ENCODE results near the gene COL24A1. TPM values are rescaled to one million over a fixed set of nuclear protein-coding genes. Genes with fewer than 3 reads are reported as not detected.
"Not testable (repeated sequence)": the region's sequence is repeated elsewhere in the genome, so short reads cannot be mapped to it uniquely, and the experiment has no call there.

Gene COL24A1
- total and polyA plus RNA-seq, 2 donors from 2014 or later, result 0.47 to 0.54 TPM

DNA sequence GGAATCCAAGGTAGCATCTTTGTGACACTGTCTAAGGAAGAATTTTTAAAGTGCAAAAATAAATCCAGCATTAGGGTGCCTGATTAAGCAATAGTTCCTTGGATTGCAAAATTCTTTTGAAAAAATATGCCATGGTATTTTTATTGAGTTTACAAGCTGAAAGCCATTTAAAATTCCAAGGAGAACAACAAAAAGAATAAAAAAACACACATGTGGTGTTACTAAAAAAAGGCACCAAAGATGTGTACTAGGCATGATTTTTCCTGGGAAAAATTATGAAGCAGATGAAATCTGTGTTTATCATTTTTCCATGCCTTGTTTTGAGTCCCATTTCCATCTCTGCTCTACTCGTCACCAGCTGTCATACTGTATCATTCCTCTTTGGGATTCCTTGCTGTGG lies 291.4 kb downstream of the COL24A1 start:
- Histone ChIP-seq H3K27me3 (ENCODE audit: control insufficient read depth, insufficient read depth, low read length) (no peaks in the 10 kb centered on the region), H3K9ac (ENCODE audit: low read length in 3 of 3) (no peak overlapping the region), H3K36me3 (ENCODE audit: control insufficient read depth in 2 of 3, insufficient read depth in 3 of 3, low read length in 3 of 3) (no peaks in the 10 kb centered on the region), H3K27ac (ENCODE audit: low read depth in 2 of 2, low read length in 2 of 2) (no peak overlapping the region), H3K9me3 (ENCODE audit: control insufficient read depth in 2 of 3, insufficient read depth in 1 of 3, low read length in 3 of 3) (no peaks in the 10 kb centered on the region), H3K4me3 (ENCODE audit: low read length in 3 of 3) (no peak overlapping the region), H3K4me1 (ENCODE audit: control insufficient read depth in 2 of 3, insufficient read depth in 2 of 3, low read depth in 1 of 3, low read length in 3 of 3) (no peaks in the 10 kb centered on the region)
- TF ChIP-seq, protein P1, sequence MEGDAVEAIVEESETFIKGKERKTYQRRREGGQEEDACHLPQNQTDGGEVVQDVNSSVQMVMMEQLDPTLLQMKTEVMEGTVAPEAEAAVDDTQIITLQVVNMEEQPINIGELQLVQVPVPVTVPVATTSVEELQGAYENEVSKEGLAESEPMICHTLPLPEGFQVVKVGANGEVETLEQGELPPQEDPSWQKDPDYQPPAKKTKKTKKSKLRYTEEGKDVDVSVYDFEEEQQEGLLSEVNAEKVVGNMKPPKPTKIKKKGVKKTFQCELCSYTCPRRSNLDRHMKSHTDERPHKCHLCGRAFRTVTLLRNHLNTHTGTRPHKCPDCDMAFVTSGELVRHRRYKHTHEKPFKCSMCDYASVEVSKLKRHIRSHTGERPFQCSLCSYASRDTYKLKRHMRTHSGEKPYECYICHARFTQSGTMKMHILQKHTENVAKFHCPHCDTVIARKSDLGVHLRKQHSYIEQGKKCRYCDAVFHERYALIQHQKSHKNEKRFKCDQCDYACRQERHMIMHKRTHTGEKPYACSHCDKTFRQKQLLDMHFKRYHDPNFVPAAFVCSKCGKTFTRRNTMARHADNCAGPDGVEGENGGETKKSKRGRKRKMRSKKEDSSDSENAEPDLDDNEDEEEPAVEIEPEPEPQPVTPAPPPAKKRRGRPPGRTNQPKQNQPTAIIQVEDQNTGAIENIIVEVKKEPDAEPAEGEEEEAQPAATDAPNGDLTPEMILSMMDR (IDR thresholded peaks at IDR 0.05; ENCODE audit: borderline replicate concordance, extremely low read depth, insufficient read depth), result no peak
- DNase-seq, result no peak
- intact Hi-C loops (cut with DNase I), result no loop called here
- no peak for FAIRE-seq

DNA sequence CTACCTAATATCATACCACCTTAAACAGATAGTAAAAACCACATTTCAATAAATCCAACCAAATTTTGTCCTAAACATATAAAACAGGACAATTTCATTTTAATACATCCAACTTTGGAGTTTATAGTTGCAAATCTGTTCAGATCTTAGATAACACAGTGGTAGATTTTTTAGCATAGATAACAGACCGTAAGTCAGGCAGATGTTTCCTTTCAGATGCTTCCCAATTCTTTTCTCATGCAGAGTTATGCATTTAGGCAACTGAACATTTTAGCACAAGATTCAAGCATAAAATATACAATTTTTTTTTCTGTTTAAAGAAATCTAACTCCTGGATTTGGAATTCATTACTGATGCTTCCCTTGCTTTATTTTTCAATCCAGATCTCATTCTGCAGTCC lies 291.8 kb downstream of the COL24A1 start:
- TF ChIP-seq, protein P1 (IDR thresholded peaks at IDR 0.05; ENCODE audit: borderline replicate concordance, extremely low read depth, insufficient read depth), result no peak
- H3K4me1 ChIP-seq (ENCODE audit: control insufficient read depth in 2 of 3, insufficient read depth in 2 of 3, low read depth in 1 of 3, low read length in 3 of 3), result no peaks in the 10 kb centered on the region
- intact Hi-C loops (cut with DNase I), result no loop called here
- no peak overlapping the region for H3K9ac ChIP-seq (ENCODE audit: low read length in 3 of 3)
- H3K9me3 ChIP-seq (ENCODE audit: control insufficient read depth in 2 of 3, insufficient read depth in 1 of 3, low read length in 3 of 3), result no peaks in the 10 kb centered on the region
- no peak overlapping the region for H3K4me3 ChIP-seq (ENCODE audit: low read length in 3 of 3)
- no peak for DNase-seq
- FAIRE-seq, result no peak
- no peaks in the 10 kb centered on the region for H3K27me3 ChIP-seq (ENCODE audit: control insufficient read depth, insufficient read depth, low read length)
- H3K27ac ChIP-seq (ENCODE audit: low read depth in 2 of 2, low read length in 2 of 2), result no peak overlapping the region
- no peaks in the 10 kb centered on the region for H3K36me3 ChIP-seq (ENCODE audit: control insufficient read depth in 2 of 3, insufficient read depth in 3 of 3, low read length in 3 of 3)

DNA sequence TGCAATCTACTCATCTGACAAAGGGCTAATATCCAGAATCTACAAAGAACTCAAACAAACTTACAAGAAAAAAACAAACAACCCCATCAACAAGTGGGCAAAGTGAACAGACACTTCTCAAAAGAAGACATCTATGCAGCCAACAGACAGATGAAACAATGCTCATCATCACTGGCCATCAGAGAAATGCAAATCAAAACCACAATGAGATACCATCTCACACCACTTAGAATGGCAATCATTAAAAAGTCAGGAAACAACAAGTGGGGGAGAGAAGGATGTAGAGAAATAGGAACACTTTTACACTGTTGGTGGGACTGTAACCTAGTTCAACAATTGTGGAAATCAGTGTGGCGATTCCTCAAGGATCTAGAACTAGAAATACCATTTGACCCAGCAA lies 292.9 kb downstream of the COL24A1 start:
- intact Hi-C loops (cut with DNase I); H3K27ac ChIP-seq (ENCODE audit: low read depth in 2 of 2, low read length in 2 of 2); H3K4me1 ChIP-seq (ENCODE audit: control insufficient read depth in 2 of 3, insufficient read depth in 2 of 3, low read depth in 1 of 3, low read length in 3 of 3); FAIRE-seq; H3K36me3 ChIP-seq (ENCODE audit: control insufficient read depth in 2 of 3, insufficient read depth in 3 of 3, low read length in 3 of 3); H3K9ac ChIP-seq (ENCODE audit: low read length in 3 of 3); DNase-seq; H3K27me3 ChIP-seq (ENCODE audit: control insufficient read depth, insufficient read depth, low read length); H3K9me3 ChIP-seq (ENCODE audit: control insufficient read depth in 2 of 3, insufficient read depth in 1 of 3, low read length in 3 of 3); H3K4me3 ChIP-seq (ENCODE audit: low read length in 3 of 3): not testable (repeated sequence)

DNA sequence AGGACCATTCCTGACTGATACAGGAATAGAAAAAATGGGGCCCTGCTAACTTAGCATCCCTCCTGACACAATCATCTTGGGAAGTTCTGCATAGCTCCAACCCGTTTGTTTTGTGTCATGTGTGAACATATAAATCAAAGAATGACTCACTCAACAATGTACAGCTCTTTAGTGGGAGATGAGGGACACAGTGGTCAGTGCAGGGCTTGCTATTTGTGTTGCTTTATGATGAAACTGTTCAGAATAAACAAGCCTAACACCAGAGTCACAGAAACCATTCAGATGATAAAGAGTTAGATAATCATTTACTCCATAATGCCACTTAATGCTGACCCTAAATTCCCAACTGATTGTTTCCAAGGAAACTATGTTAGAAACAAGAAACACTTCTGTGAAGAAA lies 294.1 kb downstream of the COL24A1 start:
- Histone ChIP-seq H3K4me1 (ENCODE audit: control insufficient read depth in 2 of 3, insufficient read depth in 2 of 3, low read depth in 1 of 3, low read length in 3 of 3) (no peaks in the 10 kb centered on the region), H3K4me3 (ENCODE audit: low read length in 3 of 3) (no peak overlapping the region), H3K27ac (ENCODE audit: low read depth in 2 of 2, low read length in 2 of 2) (no peak overlapping the region), H3K36me3 (ENCODE audit: control insufficient read depth in 2 of 3, insufficient read depth in 3 of 3, low read length in 3 of 3) (no peaks in the 10 kb centered on the region), H3K9me3 (ENCODE audit: control insufficient read depth in 2 of 3, insufficient read depth in 1 of 3, low read length in 3 of 3) (no peaks in the 10 kb centered on the region), H3K9ac (ENCODE audit: low read length in 3 of 3) (no peak overlapping the region), H3K27me3 (ENCODE audit: control insufficient read depth, insufficient read depth, low read length) (no peaks in the 10 kb centered on the region)
- DNase-seq, result peak in 1 of 5 donors; percentile 10
- TF ChIP-seq, protein P1 (IDR thresholded peaks at IDR 0.05; ENCODE audit: borderline replicate concordance, extremely low read depth, insufficient read depth), result no peak
- intact Hi-C loops (cut with DNase I), result no loop called here
- FAIRE-seq, result no peak
